Left kidney (tissue), 2 donors: ENCODE results near the gene PRM2. TPM values are rescaled to one million over a fixed set of nuclear protein-coding genes. Genes with fewer than 3 reads are reported as not detected.

Source experiments
- DNase-seq: peaks from one replicate; pipeline ENCODE4 v3.0.0-alpha.2; 2013
- polyA plus RNA-seq: library from polyadenylated mRNA; unstranded; fragments of 120-200 nt; gene quantifications from one replicate; pipeline ENCODE4 v1.2.1, GENCODE V29; 2013; ENCODE audit not compliant: insufficient read length

Gene PRM2
- polyA plus RNA-seq, 1 donor = not detected

DNA sequence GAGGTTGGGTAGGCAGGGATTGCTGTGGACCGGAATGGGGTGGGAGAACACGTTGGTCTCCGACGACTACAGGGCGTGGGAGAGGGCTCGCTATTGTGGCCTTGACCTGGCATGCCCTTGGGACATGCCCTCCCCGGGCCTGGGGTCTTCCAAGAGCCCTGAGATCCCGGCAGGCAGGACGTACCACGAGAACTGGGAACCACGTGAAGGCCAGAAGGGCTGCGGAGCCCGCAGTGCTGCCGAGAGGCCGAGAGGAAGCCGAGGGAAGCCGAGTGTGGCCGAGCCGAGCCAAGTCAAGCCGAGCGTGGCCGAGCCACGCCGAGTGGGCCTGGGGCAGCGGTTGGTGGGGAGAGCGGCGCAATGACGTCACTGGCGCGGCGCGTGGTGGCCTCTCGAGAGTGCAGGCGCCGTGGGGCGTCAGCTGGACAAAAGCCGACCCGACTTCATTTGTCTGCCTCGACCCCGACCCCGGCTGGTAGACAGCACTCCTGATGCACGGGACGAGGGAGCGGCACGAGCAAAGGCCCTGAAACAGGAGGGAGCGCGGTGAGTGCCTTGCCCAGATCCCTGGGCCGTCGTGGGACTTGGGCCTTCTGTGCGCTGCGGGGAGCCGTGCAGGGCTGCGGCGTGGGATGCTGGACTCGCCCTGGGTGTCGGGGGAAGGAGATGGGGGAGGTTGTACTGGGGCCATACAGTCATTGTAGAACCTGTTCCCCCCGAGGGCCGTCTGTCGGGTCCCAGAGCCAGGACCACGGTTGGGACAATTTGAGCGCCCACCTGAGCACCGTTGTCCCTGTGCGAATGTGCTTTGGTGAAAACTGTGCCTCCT, 26.8 kb downstream of the PRM2 start:
- no peak for DNase-seq

- no peak for DNase-seq
Observed at GRCh38 chr16:11248133-11248532, 28.1 kb downstream of the PRM2 start.

DNA sequence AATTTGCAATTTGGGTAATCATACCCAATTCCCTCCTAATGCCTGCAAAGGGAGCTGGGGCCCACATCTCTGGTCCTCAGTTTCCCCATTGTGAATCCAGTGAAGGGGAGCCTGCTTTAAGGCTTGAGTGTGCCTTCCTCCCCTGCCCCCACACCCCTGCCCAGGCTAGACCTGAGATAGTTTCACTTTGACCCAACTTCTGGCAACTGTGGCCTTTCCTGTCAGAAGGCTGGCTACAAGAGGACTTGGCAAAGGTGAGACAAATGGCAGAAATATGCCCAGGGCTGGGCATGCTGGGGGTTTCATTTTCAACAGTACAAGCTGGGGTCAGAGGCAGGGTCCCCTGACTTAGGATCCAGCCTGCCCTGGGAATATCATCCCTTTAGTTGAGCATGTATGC, 30.3 kb downstream of the PRM2 start:
- DNase-seq = no peak

DNA sequence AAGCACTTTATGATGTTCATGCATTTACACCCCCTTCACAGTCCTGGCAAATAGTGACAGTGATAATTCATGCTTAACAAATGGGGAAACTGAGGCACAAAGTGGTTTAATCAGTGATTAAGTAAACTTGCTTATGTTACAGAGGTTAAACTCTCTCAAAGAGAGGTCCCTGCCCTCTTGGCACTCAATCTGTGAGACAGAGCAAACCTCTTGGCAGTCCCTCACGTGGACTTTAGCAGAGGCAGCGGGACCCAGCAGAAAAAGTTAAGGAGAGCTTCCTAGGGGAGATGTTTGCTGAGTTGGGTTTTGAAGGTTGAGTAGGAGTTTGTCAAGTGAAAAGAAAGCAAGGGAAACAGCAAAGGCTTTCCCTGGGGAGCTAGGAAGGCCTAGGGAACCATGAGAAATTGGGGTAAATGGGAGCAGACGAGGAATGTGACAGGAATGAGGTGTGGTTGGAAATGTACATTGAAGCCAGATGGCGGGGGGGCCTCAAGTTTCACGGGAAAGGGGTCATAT, 31.0 kb downstream of the PRM2 start:
- no peak for DNase-seq

GRCh38 chr16:11242658-11243057, 33.6 kb downstream of the PRM2 start:
- no peak for DNase-seq

- no peak for DNase-seq
Observed at GRCh38 chr16:11241480-11242204, 34.6 kb downstream of the PRM2 start.

DNA sequence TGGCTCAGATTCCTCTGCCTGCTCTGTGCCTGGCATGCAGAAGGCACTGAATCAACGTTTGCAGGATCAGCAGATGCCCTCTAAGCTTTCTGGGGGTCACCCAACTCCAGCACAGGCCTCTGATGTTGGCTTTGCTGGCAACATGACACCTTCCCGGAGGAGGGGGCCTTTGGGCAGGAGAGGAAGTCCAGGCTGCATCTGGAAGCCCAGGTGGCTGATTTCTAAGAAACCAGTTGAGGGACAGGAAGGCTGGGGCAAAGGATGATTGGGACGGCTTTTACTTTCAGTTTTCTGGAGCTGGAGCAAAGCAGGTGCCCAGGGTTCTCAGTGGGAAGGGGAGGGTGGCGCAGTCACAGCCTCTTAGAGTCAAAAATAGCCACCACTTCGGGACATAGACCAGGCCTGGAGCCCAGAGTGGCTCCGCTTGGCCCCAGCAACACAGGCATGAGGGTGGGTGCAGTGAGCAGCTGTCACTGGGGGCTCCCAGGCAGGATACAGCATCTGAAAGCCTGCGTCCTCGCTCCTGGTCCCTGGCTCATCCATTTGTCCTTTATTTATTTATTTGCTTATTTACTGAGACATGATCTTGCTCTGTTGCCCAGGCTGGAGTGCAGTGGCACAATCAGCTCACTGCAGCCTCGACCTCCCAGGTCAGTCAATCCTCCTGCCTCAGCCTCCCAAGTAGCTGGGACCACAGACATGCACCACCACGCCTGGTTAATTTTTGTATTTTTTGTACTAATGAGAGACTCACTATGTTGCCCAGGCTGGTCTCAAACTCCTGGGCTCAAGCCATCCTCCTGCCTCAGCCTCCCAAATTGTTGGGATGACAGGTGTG, 35.4 kb downstream of the PRM2 start:
- DNase-seq = no peak

DNA sequence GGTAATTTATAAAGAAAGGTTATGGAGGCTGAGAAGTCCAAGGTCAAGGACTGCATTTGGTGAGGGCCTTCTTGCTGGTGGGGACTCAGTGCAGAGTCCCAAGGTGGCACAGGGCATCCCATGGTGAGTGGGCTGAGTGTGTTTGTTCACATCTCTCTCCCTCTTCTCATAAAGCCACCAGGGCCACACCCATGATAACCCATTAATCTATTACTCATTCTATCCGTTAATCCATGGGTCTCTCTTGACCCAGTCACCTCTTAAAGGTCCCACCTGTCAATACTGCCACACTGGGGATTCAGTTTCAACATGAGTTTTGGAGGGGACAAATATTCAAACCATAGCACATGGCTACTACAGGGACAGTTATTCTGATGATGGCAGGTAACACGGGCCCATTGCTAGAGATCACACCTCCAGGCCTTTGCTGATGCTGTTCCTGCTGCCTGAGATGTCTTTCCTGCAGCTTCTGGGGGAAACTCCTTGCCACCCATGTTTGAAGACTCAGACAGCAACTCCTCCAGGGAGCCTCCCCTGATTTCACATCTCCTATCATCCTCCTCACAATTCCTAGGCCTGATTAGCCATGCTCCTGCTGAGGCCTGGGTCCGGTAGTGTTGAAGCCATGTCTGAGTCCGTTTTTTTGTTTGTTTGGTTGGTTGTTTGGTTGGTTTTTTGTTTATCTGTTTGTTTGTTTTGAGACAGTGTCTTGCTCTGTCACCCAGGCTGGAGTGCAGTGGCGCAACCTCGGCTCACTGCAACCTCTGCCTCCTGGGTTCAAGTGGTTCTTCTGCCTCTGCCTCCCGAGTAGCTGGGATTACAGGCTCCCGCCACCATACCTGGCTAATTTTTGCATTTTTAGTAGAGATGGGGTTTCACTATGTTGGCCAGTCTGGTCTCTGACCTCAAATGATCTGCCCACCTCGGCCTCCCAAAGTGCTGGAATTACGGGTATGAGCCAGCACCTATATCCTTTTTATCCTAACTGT, 36.3 kb downstream of the PRM2 start:
- DNase-seq = no peak

DNA sequence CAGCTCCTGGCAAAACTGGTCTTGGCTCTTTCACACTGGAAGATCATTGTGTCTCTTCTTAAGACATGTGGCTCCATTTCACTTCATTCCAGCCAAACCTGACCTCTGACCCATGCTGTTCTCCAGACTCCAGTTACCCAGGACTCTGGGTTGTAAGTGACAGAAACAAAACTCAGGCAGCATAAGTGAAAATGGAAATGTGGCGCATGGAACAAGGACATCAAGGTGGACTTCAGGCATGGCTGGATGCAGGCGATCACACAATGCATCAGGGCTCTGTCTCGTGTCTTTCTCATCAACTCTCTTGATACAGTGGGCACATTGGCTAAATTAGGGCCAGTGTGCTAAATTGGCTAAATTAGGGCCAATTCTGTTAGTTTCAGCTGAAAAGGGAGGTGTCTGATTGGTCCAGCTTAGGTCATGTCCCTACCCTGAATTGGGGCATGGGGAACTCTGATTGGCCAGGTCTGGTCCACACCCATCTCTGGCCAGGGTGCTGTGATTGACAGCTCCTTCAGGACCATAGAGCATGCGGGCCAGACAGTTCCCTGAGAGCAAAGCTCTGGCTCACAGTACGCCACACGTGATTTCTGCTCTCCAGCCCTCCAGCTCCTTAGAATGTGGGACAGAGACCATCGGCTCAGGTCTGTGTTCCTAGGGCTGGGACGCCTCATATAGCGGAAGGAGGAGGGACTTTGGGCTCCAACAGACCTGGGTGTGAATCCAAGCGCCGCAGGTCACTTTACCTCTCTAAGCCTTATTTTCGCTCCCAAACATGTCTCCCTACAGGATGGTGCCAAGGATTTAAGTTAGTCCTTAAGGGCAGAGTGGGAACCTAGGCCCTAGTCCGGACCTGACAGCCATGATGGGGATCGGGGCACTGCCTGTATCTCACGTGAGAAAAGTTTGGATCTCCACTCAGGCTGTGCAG, 37.7 kb downstream of the PRM2 start:
- no peak for DNase-seq

GRCh38 chr16:11236461-11237254, 39.6 kb downstream of the PRM2 start:
- no peak for DNase-seq

- DNase-seq = no peak
Observed at GRCh38 chr16:11235703-11235991, 40.6 kb downstream of the PRM2 start.

- no peak for DNase-seq
Observed at GRCh38 chr16:11234884-11235702, 41.2 kb downstream of the PRM2 start.

- DNase-seq = no peak
Observed at GRCh38 chr16:11233727-11234376, 42.4 kb downstream of the PRM2 start.

DNA sequence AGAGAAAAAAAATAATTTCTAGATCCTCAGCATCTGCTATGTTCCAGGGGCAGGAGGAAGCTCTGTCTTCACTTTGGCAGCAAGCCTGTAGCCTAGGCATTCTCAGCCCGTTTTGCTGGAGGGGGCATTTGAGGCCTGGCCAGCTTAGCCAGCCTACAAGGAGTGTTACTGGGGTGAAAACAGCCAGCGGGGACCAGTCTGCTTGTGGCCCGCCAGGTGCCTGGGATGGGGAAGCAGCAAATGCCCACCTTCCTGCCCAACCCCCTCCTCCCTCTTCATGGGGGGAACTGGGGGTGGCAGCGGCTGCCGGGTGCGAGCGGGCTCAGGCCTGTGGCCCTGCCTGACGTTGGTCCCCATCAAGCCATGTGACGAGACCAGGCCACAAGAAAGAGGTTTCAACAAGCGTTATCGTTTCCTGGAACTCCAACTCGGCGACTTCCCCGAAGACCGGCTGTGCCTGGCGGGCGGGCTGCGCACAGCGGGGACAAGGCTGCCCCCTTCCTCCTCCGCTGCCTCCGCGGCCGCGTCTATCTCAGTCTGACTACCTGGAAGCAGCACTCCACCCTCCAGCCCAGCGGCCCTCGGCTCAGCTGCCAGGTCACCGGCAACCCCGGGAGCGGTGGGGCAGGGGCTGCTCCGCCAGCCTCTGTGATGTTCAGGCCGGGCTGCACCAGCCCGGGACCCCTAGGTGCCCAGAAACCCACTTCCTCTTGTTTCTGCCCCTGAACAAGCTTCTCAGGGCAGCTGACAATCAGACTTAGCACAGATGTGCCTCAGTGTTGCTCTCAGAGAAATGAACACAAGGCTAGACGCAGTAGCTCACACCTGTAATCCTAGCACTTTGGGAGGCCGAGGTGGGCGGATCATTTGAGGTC, 43.2 kb downstream of the PRM2 start:
- DNase-seq = peak; percentile 31

- DNase-seq = no peak
Observed at GRCh38 chr16:11232302-11232851, 43.9 kb downstream of the PRM2 start.

GRCh38 chr16:11231367-11231970, 44.8 kb downstream of the PRM2 start:
- DNase-seq = no peak
